HG03520 (cell line): ENCODE results near the gene ESCO1.
"Not testable (repeated sequence)": the region's sequence is repeated elsewhere in the genome, so short reads cannot be mapped to it uniquely, and the experiment has no call there.

Experiments
- ATAC-seq: cut with Tn5 transposase; IDR thresholded peaks from one replicate; pipeline ENCODE4 v1.9.1; 2021; ENCODE audit warnings: mild to moderate bottlenecking, moderate library complexity; ENCODE audit not compliant: unreplicated experiment

Gene ESCO1, protein sequence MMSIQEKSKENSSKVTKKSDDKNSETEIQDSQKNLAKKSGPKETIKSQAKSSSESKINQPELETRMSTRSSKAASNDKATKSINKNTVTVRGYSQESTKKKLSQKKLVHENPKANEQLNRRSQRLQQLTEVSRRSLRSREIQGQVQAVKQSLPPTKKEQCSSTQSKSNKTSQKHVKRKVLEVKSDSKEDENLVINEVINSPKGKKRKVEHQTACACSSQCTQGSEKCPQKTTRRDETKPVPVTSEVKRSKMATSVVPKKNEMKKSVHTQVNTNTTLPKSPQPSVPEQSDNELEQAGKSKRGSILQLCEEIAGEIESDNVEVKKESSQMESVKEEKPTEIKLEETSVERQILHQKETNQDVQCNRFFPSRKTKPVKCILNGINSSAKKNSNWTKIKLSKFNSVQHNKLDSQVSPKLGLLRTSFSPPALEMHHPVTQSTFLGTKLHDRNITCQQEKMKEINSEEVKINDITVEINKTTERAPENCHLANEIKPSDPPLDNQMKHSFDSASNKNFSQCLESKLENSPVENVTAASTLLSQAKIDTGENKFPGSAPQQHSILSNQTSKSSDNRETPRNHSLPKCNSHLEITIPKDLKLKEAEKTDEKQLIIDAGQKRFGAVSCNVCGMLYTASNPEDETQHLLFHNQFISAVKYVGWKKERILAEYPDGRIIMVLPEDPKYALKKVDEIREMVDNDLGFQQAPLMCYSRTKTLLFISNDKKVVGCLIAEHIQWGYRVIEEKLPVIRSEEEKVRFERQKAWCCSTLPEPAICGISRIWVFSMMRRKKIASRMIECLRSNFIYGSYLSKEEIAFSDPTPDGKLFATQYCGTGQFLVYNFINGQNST

DNA sequence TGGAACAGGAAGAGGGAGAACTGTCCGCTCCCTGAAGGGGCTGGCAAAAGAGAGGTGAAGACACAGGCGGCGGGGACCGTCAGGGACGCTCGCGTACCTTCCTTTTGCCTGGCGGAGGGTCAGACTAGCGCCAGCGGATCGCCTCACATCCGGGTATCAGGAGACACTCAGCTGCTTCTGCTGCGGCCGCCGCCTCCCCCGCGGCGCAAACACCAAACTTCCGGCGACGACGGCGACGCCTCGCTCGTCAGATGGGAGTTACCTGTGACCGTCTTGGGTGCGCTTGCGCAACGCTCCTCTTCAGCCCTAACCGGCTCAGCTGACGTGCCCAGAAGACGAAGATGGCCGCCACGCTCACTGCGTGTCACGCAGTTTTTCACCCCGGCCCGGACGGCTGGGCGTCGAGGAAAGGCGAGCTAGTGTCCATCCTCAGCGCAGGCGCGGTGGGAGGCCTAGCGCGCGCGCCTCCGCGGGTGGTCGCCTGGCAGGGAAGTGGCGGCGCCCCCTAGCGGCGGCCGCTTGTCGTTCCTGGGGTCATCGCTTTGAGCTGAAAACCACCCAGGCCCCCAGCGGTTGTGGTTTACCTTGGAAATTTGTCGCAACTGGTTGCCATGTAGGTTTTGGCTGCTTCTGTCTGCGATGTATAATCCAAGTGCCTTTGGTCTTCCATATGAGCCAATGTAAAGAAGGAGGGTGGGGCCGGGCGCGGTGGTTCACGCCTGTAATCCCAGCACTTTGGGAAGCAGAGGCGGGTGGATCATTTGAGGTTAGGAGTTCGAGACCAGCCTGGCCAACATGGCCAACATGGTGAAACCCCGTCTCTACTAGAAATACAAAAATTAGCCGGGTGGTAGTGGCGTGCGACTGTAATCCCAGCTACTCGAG is at the start of gene ESCO1:
Gene ESCO1, minus strand, starts transcription at position 179 of the 885 bp plus-strand sequence. CDS start 25,861 bp downstream, outside the sequence.
- peak; percentile 86 for ATAC-seq

DNA sequence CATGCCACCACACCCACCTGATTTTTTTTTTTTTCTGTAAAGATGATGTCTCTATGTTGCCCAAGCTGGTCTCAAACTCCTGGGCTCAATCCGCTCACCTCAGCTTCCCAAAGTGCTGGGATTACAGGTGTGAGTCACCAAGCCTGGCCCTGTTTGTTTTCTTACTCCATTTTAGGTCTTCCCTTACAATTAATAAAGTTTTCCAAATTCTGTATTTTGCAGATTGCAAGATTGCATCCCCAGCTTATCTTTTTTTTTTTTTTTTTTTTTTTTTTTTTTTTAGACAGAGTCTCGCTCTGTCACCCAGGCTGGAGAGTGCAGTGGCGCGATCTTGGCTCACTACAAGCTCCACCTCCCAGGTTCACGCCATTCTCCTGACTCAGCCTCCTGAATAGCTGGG is 39.9 kb upstream of the ESCO1 start:
- ATAC-seq, result not testable (repeated sequence)

DNA sequence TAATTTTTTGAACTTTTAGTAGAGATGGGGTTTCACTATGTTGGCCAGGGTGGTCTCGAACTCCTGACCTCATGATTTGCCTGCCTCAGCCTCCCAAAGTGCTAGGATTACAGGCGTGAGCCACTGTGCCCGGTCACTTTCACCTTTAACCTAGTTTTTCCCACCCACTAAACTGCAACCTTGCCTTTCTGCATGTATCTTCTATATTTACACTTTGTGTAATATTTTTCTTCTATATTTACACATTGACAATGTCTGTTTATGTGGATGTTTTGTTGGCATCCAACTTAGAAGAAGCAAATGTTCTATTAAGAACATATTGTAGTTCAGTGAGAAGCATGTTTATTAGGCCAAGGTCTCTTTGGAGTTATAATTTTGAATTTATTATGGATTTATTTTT is 38.3 kb upstream of the ESCO1 start:
- ATAC-seq, result no peak

DNA sequence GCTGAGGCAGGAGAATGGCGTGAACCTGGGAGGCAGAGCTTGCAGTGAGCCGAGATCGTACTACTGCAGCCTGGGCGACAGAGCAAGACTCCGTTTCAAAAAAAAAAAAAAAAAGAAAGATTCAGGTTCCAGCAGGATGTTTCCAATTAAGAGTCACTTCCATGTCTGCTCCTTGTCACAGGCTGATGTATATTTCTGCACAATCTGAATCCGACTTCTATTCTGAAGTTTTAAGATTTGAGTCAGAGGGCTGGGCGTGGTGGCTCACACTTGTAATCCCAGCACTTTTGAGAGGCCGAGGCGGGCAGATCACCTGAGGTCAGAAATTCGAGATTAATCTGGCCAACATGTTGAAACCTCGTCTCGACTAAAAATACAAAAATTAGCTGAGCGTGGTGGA is 36.3 kb upstream of the ESCO1 start:
- ATAC-seq, result no peak

DNA sequence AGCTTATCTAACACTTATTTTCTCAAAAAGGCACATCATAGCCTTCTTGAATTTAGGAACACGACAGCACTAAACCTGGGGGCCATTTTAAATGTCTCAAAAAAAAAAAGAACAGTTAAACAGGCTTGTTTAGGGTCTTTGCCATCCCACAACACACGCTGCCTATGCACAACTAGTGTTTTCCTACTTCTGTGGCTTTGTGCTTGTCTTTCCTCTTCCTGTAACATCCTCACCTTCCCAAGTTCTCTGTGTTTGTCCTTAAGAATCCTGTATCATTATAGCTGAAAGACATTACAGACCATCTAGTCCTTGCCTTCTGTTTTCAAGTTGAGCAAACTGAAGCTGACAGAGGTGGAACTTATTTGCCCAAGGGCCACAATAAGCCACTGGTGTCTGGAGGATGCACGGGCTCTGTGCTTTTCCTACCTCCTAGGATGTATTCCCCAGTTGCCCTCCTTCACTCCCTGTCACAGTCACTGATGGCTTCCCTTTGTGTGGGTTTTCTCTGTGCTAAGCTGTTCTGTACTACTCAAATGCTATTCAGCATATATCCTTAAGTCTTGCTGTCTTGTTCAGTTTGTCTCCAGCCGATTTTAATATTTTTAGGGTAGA is 34.2 kb upstream of the ESCO1 start:
- ATAC-seq, result no peak

DNA sequence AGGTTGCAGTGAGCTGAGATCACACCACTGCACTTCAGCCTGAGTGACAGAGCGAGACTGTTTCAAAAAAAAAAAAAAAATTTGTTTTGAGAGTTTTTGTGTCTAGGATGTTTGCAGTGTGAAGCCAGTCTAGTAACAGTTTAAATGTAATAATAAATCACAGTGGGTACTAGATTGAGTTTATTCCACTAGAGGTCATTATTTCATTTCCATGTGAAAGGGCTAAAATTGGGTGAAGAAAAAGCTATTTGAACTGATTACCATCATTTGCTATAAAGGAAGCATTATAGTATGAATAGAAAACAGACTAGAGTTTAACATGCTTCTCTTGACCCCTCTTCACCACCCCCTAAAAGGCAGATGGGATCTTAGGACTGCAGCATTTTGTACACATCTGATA is 31.9 kb upstream of the ESCO1 start:
- no peak for ATAC-seq

DNA sequence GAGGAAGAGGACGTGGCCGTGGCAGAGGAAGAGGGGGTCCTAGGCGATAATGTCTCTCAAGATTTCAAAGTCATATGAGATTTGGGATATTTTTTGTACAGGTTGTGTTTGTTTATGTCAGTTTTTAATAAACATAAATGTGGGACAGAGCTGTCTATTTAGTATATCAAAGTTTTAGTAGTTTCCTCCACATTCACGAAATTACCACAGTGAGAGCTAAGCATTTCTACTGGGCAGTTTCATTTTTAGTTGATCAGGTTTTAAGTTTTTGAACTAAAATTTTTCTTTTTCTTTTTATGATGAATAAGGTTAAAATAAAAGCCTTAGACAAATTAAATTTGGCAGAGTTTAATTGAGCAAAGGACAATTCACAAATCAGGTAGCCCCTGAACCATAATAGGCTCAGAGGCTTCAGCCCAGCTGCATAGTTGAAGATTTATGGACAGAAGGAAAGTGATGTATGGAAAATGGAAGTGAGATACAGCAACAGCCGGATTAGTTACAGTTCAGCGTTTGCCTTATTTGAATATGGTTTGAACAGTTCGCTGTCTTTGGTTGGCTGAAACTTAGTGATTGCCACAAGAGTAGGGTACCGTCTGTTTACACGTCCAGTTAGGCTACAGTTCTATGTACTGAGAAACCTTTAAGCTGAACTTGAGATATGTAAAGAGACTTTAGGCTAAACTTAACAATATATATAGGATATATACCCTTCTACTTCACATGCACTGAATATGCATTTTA is 28.8 kb upstream of the ESCO1 start:
- peak; percentile 96 for ATAC-seq

DNA sequence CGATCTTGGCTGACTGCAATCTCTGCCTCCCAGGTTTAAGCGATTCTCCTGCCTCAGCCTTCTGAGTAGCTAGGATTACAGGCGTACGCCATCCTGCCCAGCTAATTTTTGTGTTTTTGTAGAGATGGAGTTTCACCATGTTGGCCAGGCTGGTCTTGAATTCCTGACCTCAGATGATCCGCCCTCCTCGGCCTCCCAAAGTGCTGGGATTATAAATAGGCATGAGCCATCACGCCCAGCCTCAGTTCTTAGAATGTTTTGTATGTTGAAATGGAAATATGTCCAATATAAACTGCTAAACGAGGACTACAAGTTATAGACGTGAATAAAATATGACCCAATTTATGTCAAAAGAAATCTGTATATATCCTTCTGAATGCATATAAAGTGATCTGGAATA is 21.1 kb upstream of the ESCO1 start:
- not testable (repeated sequence) for ATAC-seq

DNA sequence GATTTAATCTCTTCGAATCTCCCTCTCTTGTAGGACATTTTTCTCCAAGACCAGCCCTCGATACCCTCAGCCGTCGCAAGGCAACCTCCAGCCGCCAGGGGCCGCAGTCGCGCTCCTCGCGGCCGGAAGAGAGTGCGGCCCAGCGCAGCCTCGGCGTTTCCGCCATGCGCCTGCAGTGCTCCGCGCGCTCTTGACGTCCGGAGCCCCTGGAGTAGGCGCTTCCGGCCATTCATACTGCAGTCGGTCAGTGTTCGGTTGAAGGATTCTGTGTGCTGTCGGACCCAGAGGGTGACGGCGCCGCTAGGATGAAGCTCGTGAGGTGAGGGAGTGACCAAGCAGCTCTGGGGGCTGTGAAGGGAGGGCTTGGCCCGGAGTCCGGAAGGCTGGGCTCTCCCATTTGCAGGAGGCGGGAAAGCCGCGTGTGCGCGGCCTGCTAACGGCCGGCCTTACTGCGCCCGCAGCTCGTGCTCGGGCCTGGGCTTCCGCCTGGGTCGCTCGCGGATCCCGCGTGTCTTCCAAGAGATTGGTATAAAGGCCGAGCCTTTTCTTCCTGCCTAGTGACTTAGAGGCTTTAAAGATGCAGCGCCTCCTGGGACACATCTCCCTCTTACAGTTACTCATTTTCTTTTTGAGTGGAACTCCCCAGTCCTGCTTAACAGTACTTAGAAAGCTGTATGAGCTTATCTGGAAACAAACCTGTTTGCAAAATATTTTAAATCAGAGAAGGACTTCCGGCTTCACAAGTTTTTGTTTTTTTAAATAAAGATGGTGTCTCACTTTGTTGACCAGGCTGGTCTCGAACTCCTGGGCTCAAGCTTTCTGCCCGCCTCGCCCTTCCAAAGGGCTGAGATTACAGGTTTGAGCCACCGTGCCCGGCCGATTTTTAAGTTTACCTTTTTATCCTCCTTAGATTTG is 11.9 kb upstream of the ESCO1 start, which contains the start of gene SNRPD1:
Gene SNRPD1, plus strand, starts transcription at position 190 of the 915 bp plus-strand sequence. Its CDS starts 116 bp downstream, at position 306.
- ATAC-seq, result peak; percentile 97

DNA sequence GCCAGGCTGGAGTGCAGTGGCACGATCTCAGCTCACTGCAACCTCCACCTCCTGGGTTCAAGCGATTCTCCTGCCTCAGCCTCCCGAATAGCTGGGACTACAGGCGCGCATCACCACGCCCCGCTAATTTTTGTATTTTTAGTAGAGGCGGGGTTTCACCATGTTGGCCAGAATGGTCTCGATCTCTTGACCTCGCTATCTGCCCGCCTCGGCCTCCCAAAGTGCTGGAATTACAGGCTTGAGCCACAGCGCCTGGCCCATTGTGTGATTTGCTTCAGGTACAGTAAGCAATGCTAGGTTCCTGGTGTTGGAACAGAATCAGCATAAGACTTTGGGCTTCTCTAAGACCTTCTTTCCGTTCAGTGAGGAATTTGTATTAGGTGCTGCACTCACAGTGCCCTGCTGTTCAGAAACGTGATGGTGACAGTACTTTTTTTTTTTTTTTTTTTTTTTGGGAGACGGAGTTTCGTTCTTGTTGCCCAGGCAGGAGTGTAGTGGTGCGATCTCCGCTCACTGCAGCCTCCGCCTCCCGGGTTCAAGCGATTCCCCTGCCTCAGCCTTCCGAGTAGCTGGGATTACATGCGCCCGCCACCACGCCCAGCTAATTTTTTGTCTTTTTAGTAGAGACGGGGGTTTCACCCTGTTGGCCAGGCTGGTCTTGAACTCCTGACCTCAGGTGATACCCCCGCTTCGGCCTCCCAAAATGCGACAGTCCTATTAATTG is 11.1 kb upstream of the ESCO1 start:
- ATAC-seq, result not testable (repeated sequence)

DNA sequence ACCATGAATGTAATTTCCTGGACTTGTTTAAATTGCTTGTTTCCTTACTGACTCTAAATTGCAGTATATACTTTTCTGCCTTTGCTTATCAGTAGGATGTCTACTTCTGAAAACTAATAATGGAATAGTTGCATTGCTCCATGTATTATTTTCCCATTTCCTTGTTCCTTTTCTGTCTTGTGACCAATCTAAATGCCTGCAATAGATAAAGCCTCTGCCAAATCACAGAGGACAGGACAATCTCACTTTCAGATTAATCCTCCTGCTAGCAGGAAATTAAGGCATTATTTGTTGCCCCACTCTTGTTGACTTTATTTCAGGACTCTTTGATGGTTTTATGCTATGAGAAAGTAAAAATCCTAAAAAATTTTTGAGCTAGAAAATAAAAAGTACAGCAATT is 4.7 kb upstream of the ESCO1 start:
- no peak for ATAC-seq

DNA sequence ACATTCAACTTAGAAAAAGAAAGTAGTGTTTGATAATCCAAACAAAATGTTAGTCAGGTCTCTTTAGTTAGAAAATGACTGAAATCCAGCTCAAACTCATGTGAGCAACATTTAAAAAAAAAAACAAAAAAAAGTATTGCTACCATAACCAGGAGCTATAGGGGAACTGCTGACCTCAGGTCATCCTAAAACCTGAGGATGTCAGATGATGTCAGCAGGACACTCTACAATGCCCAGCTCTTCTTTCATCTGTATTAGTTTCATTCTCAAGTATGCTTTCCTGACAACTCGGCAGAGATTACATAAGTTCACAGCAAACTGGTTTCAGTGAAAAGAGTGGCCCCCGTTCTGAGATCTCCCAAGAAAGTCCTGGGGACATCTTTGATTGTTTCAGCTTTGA is 4.2 kb upstream of the ESCO1 start:
- ATAC-seq, result no peak

DNA sequence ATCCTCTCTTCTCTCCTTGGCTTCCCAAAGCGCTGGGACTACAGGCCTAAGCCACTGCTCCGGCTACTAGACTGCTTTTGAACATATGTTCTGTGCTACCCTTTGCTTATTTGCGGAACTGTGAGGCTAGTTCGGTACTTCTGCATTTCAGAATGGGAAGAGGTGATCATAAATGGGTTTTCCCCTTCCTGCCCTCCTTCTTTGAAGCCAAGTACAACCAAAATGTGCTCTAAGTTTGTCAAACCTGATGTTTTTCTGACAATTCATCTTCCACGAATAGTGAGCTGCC is 1.7 kb upstream of the ESCO1 start:
- ATAC-seq, result no peak

DNA sequence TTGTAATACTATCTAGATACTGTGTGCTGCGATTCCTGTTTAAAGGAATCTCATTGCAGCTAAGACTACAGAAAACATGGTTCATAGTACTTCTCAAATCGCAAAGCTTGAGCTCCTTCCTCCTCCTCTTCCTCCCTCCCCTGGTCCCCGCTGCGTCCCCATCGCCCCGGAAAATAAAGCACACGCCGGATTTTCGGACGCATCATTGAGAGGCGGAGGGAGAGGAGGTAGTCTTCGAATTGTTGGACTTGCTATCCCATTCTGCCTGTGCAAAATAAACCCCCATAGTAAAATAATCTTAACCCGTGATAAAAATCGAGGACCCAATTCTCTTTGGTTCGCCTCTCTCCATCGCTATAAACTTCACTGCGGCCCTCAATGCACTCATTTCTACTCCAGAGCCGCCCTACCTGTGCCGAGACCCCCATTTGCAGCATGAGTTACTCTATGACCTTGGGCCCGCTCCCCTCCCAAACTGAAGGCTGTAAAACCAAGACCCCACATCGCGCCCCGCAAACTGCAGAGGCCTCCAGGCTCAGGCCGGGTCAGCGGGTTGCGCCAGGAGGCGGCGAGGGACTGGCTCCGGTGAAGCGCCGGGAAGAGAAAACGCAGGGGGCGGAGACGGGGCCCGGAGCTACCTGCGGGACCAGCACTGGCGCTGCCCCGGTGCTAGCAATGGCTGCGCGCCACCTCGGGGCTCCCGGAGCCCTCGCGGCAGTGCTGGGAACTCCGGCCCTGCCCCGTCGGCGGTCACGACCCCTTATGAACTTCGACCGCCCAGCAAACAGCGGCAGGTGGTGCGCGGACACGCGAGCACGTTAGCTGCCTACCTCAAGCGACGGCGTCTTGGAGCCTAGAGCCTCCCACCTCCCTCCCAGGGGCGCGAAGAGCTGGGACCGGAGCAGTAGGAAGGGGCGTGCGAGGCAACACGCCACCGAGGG is 649 bp downstream of the ESCO1 start:
- peak; percentile 31 for ATAC-seq

DNA sequence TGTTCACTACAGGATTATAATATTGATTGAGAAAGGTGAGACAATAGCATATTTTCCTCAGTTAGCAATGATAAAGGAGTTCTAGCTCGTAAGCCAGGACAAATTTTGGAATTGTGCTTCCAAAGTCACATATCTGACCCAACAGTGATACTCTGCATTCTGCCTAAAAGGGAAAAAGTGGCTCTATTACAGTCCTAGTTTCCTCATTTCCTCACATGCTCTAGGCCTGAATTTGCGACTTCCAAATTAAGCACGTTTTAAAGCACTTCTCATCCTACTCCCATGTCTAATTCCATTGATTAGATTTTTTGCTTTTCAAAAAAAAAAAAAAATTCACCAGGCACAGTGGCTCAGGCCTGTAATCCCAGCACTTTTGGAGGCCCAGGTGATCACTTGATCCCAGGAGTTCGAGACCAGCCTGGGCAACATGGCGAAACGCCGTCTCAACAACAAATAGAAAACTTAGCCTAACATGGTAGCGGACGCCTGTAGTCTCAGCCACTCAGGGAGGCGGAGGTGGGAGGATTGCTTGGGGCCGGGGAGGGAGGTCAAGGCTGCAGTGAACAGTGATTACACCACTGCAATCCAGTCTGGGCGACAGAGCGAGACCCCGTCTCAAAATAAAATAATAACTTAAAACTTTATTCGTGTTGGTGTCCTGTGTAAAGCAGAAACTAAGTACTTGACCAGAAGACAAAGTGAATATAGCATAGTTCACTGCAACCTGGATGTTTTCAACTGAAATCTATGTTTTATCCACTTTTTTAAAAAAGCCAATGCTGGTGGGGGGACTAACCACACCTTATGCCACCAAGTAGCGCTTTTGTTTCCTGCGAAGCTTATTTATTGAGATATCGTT is 1.5 kb downstream of the ESCO1 start:
- no peak for ATAC-seq

DNA sequence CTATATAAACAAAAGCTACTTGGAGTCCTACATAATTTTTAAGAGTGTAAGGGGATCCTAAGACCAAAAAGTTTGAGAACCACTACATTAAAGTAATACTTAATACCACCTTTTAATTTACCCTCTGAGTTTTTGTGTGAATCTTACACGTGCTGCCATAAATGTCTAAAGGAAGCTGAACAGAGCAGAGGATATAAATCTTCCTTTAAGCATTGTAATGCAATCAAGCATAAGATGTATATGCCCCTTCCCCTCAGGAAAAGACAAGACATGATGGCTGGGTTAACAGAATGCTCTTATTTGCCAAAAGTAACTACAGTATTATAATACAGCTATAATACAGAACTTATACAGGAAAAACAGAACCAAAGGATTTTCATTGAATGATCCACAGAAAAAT is 2.9 kb downstream of the ESCO1 start:
- ATAC-seq, result no peak
